Suprapubic skin (tissue), 3 donors: Measurements from ENCODE around the gene USP5.

Experiments
- CTCF ChIP-seq, 2 donors: fragments of 200-600 bp in 1 of 2; fragments of 450-650 bp in 1 of 2; sonication (generic) in 1 of 2; IDR thresholded peaks; one replicate each; pipeline ENCODE4 v1.5.1; 2016 to 2019; ENCODE audit warnings: antibody characterized with exemption in 2 of 2, mild to moderate bottlenecking in 1 of 2, moderate library complexity in 1 of 2
- EP300 ChIP-seq: sonication (generic); formaldehyde crosslinking; IDR thresholded peaks from one replicate; pipeline ENCODE4 v1.6.1; 2017; ENCODE audit warnings: antibody characterized with exemption
- POLR2A ChIP-seq, 2 donors: fragments of 450-650 bp; IDR thresholded peaks; one replicate each; pipeline ENCODE4 v1.6.1; 2017; ENCODE audit warnings: antibody characterized with exemption in 2 of 2, mild to moderate bottlenecking in 2 of 2, moderate library complexity in 2 of 2

DNA sequence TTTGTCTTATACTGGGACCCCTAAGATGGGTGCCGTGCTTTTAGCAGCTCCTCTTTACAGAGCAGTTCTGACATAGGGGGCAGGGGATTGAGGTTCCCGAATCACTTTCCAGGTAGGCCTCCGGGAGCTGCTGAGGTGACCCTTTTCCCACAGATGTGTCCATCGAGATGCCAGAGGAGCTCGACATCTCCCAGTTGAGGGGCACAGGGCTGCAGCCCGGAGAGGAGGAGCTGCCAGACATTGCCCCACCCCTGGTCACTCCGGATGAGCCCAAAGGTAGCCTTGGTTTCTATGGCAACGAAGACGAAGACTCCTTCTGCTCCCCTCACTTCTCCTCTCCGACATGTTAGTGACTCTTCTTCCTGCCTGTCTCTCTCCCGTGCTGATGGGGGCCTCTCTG, 11.1 kb downstream of the USP5 start:
- TF ChIP-seq EP300 (no peak), CTCF (IDR thresholded peaks at IDR 0.05) (no peak), POLR2A (IDR thresholded peaks at IDR 0.05) (no peak)
